Coronary artery (tissue), 2 donors: ENCODE results near the gene SERGEF.
"Not testable (repeated sequence)": the region's sequence is repeated elsewhere in the genome, so short reads cannot be mapped to it uniquely, and the experiment has no call there.

Source experiments
- DNase-seq: peaks from one replicate; pipeline ENCODE4 v3.0.0-alpha.2; 2017; ENCODE audit warnings: low spot score
- H3K27ac ChIP-seq, 2 donors: fragments of 200-600 bp; sonication (generic); one replicate each; pipeline ENCODE4 v1.5.1; 2016 to 2019
- H3K4me3 ChIP-seq: fragments of 200-600 bp; sonication (generic); 2 replicates; pipeline ENCODE4 v1.5.1; 2016; ENCODE audit warnings: mild to moderate bottlenecking, moderate library complexity
- CTCF ChIP-seq: fragments of 200-600 bp; sonication (generic); IDR thresholded peaks from one replicate; pipeline ENCODE4 v1.5.1; 2019; ENCODE audit warnings: antibody characterized with exemption

SERGEF gene

DNA sequence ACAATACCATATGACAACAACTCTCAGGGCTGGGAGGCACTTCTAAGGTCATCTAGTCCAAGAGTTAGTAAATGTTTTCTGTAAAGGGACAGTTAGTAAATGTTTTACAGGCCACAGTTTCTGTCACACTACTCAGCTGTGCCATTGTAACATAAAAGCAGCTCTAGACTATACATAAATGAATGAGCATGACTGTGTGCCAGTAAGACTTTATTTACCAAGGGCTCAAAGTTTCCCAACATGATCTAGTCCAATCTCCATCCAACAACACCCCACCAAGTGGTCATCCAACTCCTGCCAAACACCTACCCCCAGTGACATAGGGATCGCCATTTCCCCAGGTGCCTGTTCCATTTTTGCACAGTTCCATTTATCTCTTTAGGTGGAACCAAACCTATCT lies 12.1 kb downstream of the SERGEF start:
- TF ChIP-seq CTCF: no peak
- Histone ChIP-seq H3K27ac (no peak overlapping the region), H3K4me3 (no peak overlapping the region)
- DNase-seq: no peak

DNA sequence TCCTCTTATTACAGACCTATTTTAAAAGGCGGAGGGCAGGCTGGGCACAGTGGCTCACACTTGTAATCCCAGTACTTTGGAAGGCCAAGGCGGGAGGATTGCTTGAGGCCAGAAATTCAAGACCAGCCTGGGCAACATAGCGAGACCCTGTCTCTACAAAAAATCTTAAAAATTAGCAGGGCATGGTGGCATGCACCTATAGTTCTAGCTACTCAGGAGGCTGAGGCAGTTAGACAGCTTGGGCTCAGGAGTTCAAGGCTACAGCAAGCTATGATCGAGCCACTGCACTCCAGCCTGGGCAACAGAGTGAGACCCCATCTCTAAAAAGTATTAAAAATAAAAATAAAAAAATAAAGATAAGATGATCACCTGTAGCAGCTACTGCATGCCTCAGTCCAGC lies 12.7 kb downstream of the SERGEF start:
- not testable (repeated sequence) for H3K4me3 ChIP-seq, DNase-seq, H3K27ac ChIP-seq

DNA sequence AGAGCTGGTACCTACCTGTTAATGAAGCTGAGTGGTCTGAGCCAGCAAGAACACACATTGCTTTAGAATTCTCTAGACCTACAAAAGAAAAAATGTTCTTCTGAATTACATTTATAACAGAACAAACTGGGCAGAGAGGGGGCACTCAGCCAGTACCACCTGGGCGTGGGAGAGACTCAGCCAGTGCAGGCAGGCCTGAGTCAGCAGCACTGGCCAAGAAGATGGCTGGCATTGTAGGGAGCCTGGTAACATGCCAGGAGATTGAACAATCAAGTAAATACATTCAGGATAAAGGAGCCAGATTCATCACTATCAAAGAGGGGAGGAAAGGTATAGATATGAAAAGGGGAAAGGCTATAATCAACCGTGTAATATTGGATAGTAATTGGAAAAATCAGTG lies 19.9 kb downstream of the SERGEF start:
- no peak overlapping the region for H3K27ac ChIP-seq

GRCh38 chr11:17991783-17992433 lies 20.9 kb downstream of the SERGEF start:
- H3K27ac ChIP-seq: no peak overlapping the region
- DNase-seq: no peak
- H3K4me3 ChIP-seq: no peak overlapping the region
- TF ChIP-seq CTCF: peak; percentile 41

More for the DNA sequence above, 19.9 kb downstream of the SERGEF start:
- no peak for TF ChIP-seq CTCF
- no peak overlapping the region for H3K4me3 ChIP-seq
- DNase-seq: no peak

DNA sequence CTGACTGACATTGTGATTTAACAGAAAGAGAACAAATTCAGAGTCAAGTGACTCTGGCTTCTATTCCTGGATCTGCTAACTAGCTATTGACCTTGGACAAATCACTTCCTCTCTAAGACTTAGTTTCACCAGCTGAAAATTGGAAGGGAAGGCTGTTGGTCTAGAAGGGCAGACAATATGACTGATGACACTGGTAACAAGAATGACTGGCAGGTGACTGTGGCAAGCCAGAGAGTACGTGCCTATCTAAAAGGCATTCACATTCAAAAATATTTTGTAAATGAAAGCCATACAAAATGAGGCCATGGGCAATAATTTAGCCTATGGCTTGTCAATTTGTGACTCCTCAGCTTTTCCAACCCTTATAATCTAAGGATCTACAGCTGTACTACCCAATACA lies 23.5 kb downstream of the SERGEF start:
- no peak for DNase-seq
- no peak for TF ChIP-seq CTCF
- H3K4me3 ChIP-seq: no peak overlapping the region
- H3K27ac ChIP-seq: no peak overlapping the region

DNA sequence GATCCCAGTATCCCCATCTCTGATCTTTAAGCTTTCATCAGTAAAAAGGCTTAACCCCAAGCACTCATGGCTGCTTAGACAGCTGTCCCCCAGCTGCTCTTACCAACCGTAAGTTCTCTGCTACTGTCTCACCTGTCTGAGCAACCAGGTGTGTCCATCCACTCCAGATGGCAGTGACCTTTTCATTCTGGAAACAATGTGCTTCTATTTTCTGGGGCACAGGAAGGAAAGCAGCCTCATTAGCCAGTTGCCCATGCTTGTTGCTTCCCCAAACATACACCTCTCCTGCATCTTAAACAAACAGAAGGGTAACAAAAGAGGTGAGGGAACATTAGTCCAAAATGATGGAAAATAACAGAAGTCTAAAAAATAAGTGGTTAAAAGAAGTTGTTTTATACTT lies 24.4 kb downstream of the SERGEF start:
- no peak for TF ChIP-seq CTCF
- H3K4me3 ChIP-seq: no peak overlapping the region
- no peak overlapping the region for H3K27ac ChIP-seq
- no peak for DNase-seq

DNA sequence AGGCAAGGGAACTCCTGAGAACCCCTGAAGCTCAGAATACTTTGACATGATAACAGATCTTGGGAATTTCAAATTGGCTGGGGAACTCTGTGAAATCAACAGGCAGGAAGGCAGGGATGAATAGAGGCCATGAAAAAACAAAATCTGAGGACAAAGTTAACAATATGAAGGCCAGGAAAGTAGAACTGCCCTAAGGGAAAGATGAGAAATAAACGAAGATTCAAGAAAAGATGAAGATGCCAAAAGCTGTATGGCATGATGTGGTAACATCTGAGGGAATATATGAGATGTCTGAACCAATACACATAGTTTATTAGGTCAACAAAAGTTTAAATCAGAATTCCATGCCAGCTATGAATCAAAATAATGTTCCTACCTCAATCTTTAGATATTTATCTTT lies 25.0 kb downstream of the SERGEF start:
- Histone ChIP-seq H3K4me3 (no peak overlapping the region), H3K27ac (no peak overlapping the region)
- TF ChIP-seq CTCF: no peak
- no peak for DNase-seq
